SK-N-DZ (cell line): ENCODE results near the gene NBPF11.
A peak's percentile ranks its signal among the peaks of the same experiment; 100 is the strongest.
"Not testable (repeated sequence)": the region's sequence is repeated elsewhere in the genome, so short reads cannot be mapped to it uniquely, and the experiment has no call there.

ENCODE experiments used
- DNase-seq: peaks from one replicate; pipeline ENCODE4 v3.0.0-alpha.2; 2015; ENCODE audit warnings: low spot score

Gene NBPF11

GRCh38 chr1:148150014-148150413 lies 2.1 kb downstream of the NBPF11 start:
- DNase-seq, result not testable (repeated sequence)

GRCh38 chr1:148149050-148149815 lies 2.8 kb downstream of the NBPF11 start:
- not testable (repeated sequence) for DNase-seq

GRCh38 chr1:148147052-148147838 lies 4.8 kb downstream of the NBPF11 start:
- DNase-seq, result peak; percentile 0

- DNase-seq, result not testable (repeated sequence)
Measured at GRCh38 chr1:148146191-148146997, 5.7 kb downstream of the NBPF11 start.

GRCh38 chr1:148143223-148143622 lies 8.9 kb downstream of the NBPF11 start:
- DNase-seq, result not testable (repeated sequence)

- not testable (repeated sequence) for DNase-seq
Measured at GRCh38 chr1:148141936-148142335, 10.1 kb downstream of the NBPF11 start.

- not testable (repeated sequence) for DNase-seq
Measured at GRCh38 chr1:148138606-148139005, 13.5 kb downstream of the NBPF11 start.

GRCh38 chr1:148122341-148122740 lies 29.7 kb downstream of the NBPF11 start:
- not testable (repeated sequence) for DNase-seq

GRCh38 chr1:148120395-148120794 lies 31.7 kb downstream of the NBPF11 start:
- not testable (repeated sequence) for DNase-seq

- not testable (repeated sequence) for DNase-seq
Measured at GRCh38 chr1:148095732-148096131, 56.3 kb downstream of the NBPF11 start.

- DNase-seq, result not testable (repeated sequence)
Measured at GRCh38 chr1:148086196-148086595, 65.9 kb downstream of the NBPF11 start.

GRCh38 chr1:148081205-148081604 lies 70.9 kb downstream of the NBPF11 start:
- not testable (repeated sequence) for DNase-seq

GRCh38 chr1:148078632-148079519 lies 73.2 kb downstream of the NBPF11 start:
- DNase-seq, result not testable (repeated sequence)

GRCh38 chr1:148078090-148078489 lies 74.0 kb downstream of the NBPF11 start:
- DNase-seq, result not testable (repeated sequence)

- not testable (repeated sequence) for DNase-seq
Measured at GRCh38 chr1:148077458-148077857, 74.6 kb downstream of the NBPF11 start.

GRCh38 chr1:148073392-148073791 lies 78.7 kb downstream of the NBPF11 start:
- DNase-seq, result not testable (repeated sequence)

GRCh38 chr1:148068606-148069005 lies 83.5 kb downstream of the NBPF11 start:
- DNase-seq, result not testable (repeated sequence)

GRCh38 chr1:148068201-148068600 lies 83.9 kb downstream of the NBPF11 start:
- DNase-seq, result not testable (repeated sequence)

GRCh38 chr1:148060294-148060701 lies 91.8 kb downstream of the NBPF11 start:
- not testable (repeated sequence) for DNase-seq

- DNase-seq, result not testable (repeated sequence)
Measured at GRCh38 chr1:148057384-148057783, 94.7 kb downstream of the NBPF11 start.
